Measurements from ENCODE around the gene TBC1D24. TPM values are rescaled to one million over a fixed set of nuclear protein-coding genes. Genes with fewer than 3 reads are reported as not detected.

TBC1D24 gene
- polyA plus RNA-seq, 1 of the 3 experiments (the other 2 are of a cell fraction), result 6.7 TPM

- ChIA-PET POLR2A (interaction anchor here (0.6 to 2.2 kb wide), 3 partner anchors 11 to 376 kb away, joined by 3 to 15 read pairs (median 5); partner anchors contain the start of gene AMDHD2), CTCF (interaction anchor here (0.6 to 1.0 kb wide), 3 partner anchors 12 to 101 kb away, joined by 3 to 5 read pairs (median 3); partner anchors contain the start of gene AMDHD2)
- Histone ChIP-seq H3K4me1 (ENCODE audit: control insufficient read depth in 1 of 2, insufficient read depth in 2 of 2, low read depth in 1 of 2, low read length in 1 of 2) (peaks cover 0 to 8% of the 10 kb centered on the region in 2 experiments; a peak in 2 of 4 replicates), H3K9me3 (no peaks in the 10 kb centered on the region), H3K27ac (ENCODE audit: low read depth in 2 of 2, low read length in 1 of 2) (peak within 1 kb of the TSS; percentile 67 to 84), H2AFZ (ENCODE audit: low read depth) (peak within 1 kb of the TSS; percentile 79; the same call in 1 of the 2 replicates), H3K4me2 (peak within 1 kb of the TSS; percentile 95), H3K36me3 (replicated peaks in 1 of 2; ENCODE audit: control insufficient read depth in 1 of 2, insufficient read depth in 2 of 2, low read length in 1 of 2) (peaks cover 0 to 15% of the 10 kb centered on the region in 2 experiments), H3F3A (replicated peaks; ENCODE audit: insufficient read depth) (peaks cover 19% of the 10 kb centered on the region), H4K20me1 (ENCODE audit: insufficient read depth) (no peaks in the 10 kb centered on the region), H3K4me3 (ENCODE audit: low read depth in 2 of 2, low read length in 1 of 2) (peak within 1 kb of the TSS; percentile 58 to 67), H3K27me3 (ENCODE audit: insufficient read depth) (no peaks in the 10 kb centered on the region), H3K9ac (peak within 1 kb of the TSS; percentile 63), H3K79me2 (ENCODE audit: insufficient read depth) (no peaks in the 10 kb centered on the region), H3K9me2 (no peaks in the 10 kb centered on the region)
- DNase-seq, result no peak
- TF ChIP-seq TCF12 (IDR thresholded peaks at IDR 0.05) (no peak), NRF1 (IDR thresholded peaks at IDR 0.05; ENCODE audit: low read depth, low read length) (no peak)
- WGBS (ENCODE audit: low lambda C conversion rate), result 40% methylated on average over 9 of the region's 11 CpGs
These were observed 56.4 kb downstream of the TBC1D24 start, which contains the start of gene CEMP1 for GRCh38 chr16:2531371-2531695. Gene CEMP1 (minus strand): TSS chr16:2531408. CDS start chr16:2531073, 335 bp downstream.

GRCh38 chr16:2531696-2532493 is 57.0 kb downstream of the TBC1D24 start:
- Histone ChIP-seq H3K4me2 (peak overlapping the region; percentile 95), H3K36me3 (replicated peaks in 1 of 2; ENCODE audit: control insufficient read depth in 1 of 2, insufficient read depth in 2 of 2, low read length in 1 of 2) (peaks cover 0 to 15% of the 10 kb centered on the region in 2 experiments), H3K9me2 (no peaks in the 10 kb centered on the region), H3K27ac (ENCODE audit: low read depth in 2 of 2, low read length in 1 of 2) (peak overlapping the region; percentile 67 to 84), H2AFZ (ENCODE audit: low read depth) (peak overlapping the region; percentile 79; the same call in 1 of the 2 replicates), H3K9me3 (no peaks in the 10 kb centered on the region), H4K20me1 (ENCODE audit: insufficient read depth) (no peaks in the 10 kb centered on the region), H3K9ac (peak overlapping the region; percentile 63), H3F3A (replicated peaks; ENCODE audit: insufficient read depth) (peaks cover 19% of the 10 kb centered on the region), H3K27me3 (ENCODE audit: insufficient read depth) (no peaks in the 10 kb centered on the region), H3K4me1 (ENCODE audit: control insufficient read depth in 1 of 2, insufficient read depth in 2 of 2, low read depth in 1 of 2, low read length in 1 of 2) (peaks cover 0 to 8% of the 10 kb centered on the region in 2 experiments; a peak in 2 of 4 replicates), H3K79me2 (ENCODE audit: insufficient read depth) (no peaks in the 10 kb centered on the region), H3K4me3 (ENCODE audit: low read depth in 2 of 2, low read length in 1 of 2) (peak overlapping the region; percentile 58 to 67)
- ChIA-PET CTCF (interaction anchor here (0.8 kb wide), 2 partner anchors 30 to 101 kb away, joined by 3 read pairs; no protein-coding TSS in a partner anchor), POLR2A (interaction anchor here (0.6 to 2.2 kb wide), 4 partner anchors 12 to 317 kb away, joined by 3 to 15 read pairs (median 6); partner anchors contain the start of genes AMDHD2 and ATP6V0C)
- peak; percentile 99 for DNase-seq
- 2% methylated on average over 30 of the region's 84 CpGs for WGBS (ENCODE audit: low lambda C conversion rate)
- peak; percentile 83 for TF ChIP-seq POLR2AphosphoS5 (IDR thresholded peaks at IDR 0.05; ENCODE audit: low read depth, low read length)
- peak; percentile 87 for TF ChIP-seq NRF1 (IDR thresholded peaks at IDR 0.05; ENCODE audit: low read depth, low read length)
- TF ChIP-seq FOXM1 (IDR thresholded peaks at IDR 0.05; ENCODE audit: low read depth), result no peak
- TF ChIP-seq MEF2A (IDR thresholded peaks at IDR 0.05; ENCODE audit: borderline replicate concordance, low read depth), result no peak
- peak; percentile 11; the same call in 1 of the 2 replicates for TF ChIP-seq TCF12 (IDR thresholded peaks at IDR 0.05)
- peak; percentile 93 for TF ChIP-seq MXI1 (IDR thresholded peaks at IDR 0.05; ENCODE audit: low read depth, low read length)
- TF ChIP-seq MAX (IDR thresholded peaks at IDR 0.05; ENCODE audit: low read depth), result peak; percentile 83
- 0 out of 2 replicates have a peak, but pooled peaks have one; percentile 9 for TF ChIP-seq ELF1 (IDR thresholded peaks at IDR 0.05)
- TF ChIP-seq CHD2 (IDR thresholded peaks at IDR 0.05; ENCODE audit: low read length, partially characterized antibody), result peak; percentile 56
- 0 out of 2 replicates have a peak, but pooled peaks have one; percentile 12 for TF ChIP-seq JUND (IDR thresholded peaks at IDR 0.05)
- TF ChIP-seq USF1 (IDR thresholded peaks at IDR 0.05; ENCODE audit: borderline replicate concordance, low read depth), result peak; percentile 43; the same call in 1 of the 2 replicates
- TF ChIP-seq RFX5 (IDR thresholded peaks at IDR 0.05; ENCODE audit: low read length), result peak; percentile 36; the same call in 1 of the 2 replicates
- no peak for TF ChIP-seq NFIC (IDR thresholded peaks at IDR 0.05; ENCODE audit: borderline replicate concordance)
- no peak for TF ChIP-seq ZBTB33 (IDR thresholded peaks at IDR 0.05; ENCODE audit: borderline replicate concordance, low read depth)
- no peak for TF ChIP-seq TEAD4 (IDR thresholded peaks at IDR 0.05; ENCODE audit: borderline replicate concordance, insufficient read depth)
- peak; percentile 61; the same call in 1 of the 2 replicates for TF ChIP-seq TAF1 (IDR thresholded peaks at IDR 0.05; ENCODE audit: borderline replicate concordance, low read depth, low read length)
- peak; percentile 33; the same call in 1 of the 2 replicates for TF ChIP-seq USF2 (IDR thresholded peaks at IDR 0.05; ENCODE audit: borderline replicate concordance, low read depth, low read length)
- TF ChIP-seq GABPA (IDR thresholded peaks at IDR 0.05; ENCODE audit: low read depth), result no peak
- TF ChIP-seq PBX3 (IDR thresholded peaks at IDR 0.05), result peak; percentile 60; the same call in 1 of the 2 replicates
- TF ChIP-seq SIN3A (IDR thresholded peaks at IDR 0.05; ENCODE audit: borderline replicate concordance, low read depth, low read length), result peak; percentile 45; the same call in 1 of the 2 replicates
